BJ (cell line): Measurements from ENCODE around the gene COX19. TPM values are rescaled to one million over a fixed set of nuclear protein-coding genes. Genes with fewer than 3 reads are reported as not detected.

Experiments
- CTCF ChIA-PET: fragments of 350-600 bp; formaldehyde crosslinking; extraction: SDS; loops from one replicate; lab custom pipeline; 2021; ENCODE audit warnings: antibody characterized with exemption, inconsistent platforms; lab: Yijun Ruan, JAX
- POLR2A ChIA-PET: fragments of 300-600 bp; sonication (Branson Sonifier 250); formaldehyde crosslinking; extraction: SDS; loops from one replicate; lab custom pipeline; 2021; ENCODE audit warnings: antibody characterized with exemption; lab: Charles Lee
- DNase-seq: peaks from one replicate; pipeline ENCODE4 v3.0.0-alpha.2; 2011; ENCODE audit warnings: low read depth
- H3K27me3 ChIP-seq: 2 replicates; pipeline ENCODE4 v1.6.0; 2011; ENCODE audit warnings: low read length; ENCODE audit not compliant: control insufficient read depth, insufficient read depth
- H3K36me3 ChIP-seq: 2 replicates; pipeline ENCODE4 v1.5.1; 2011; ENCODE audit warnings: low read length; ENCODE audit not compliant: control insufficient read depth, insufficient read depth
- H3K4me3 ChIP-seq: 2 replicates; pipeline ENCODE4 v1.5.1; 2011; ENCODE audit warnings: low read depth, mild to moderate bottlenecking, control low read depth, low read length
- polyA plus RNA-seq: library from polyadenylated mRNA; depleted of rRNA; stranded (reverse); fragments of >200 nt; gene quantifications from 2 replicates; pipeline ENCODE4 v1.2.3, GENCODE V29; 2011
- TF ChIP-seq, protein P1 (sequence below): IDR thresholded peaks from 2 replicates; pipeline ENCODE4 v1.5.1; 2011; ENCODE audit warnings: low read depth, mild to moderate bottlenecking, control low read depth, inconsistent platforms, low read length, moderate library complexity; ENCODE audit not compliant: insufficient read depth

COX19 gene
- polyA plus RNA-seq, 1 experiment = 5.6 TPM

GRCh38 chr7:1021931-1022330 is 46.6 kb upstream of the COX19 start:
- ChIA-PET POLR2A (no interaction called here), CTCF (interaction anchor here (1.5 to 5.0 kb wide), 2 partner anchors 29 to 44 kb away, joined by 6 to 20 read pairs; no protein-coding TSS in a partner anchor)
- no peak for DNase-seq
- Histone ChIP-seq H3K4me3 (no peak overlapping the region), H3K36me3 (peaks cover 12% of the 10 kb centered on the region), H3K27me3 (no peaks in the 10 kb centered on the region)
- TF ChIP-seq, protein P1, sequence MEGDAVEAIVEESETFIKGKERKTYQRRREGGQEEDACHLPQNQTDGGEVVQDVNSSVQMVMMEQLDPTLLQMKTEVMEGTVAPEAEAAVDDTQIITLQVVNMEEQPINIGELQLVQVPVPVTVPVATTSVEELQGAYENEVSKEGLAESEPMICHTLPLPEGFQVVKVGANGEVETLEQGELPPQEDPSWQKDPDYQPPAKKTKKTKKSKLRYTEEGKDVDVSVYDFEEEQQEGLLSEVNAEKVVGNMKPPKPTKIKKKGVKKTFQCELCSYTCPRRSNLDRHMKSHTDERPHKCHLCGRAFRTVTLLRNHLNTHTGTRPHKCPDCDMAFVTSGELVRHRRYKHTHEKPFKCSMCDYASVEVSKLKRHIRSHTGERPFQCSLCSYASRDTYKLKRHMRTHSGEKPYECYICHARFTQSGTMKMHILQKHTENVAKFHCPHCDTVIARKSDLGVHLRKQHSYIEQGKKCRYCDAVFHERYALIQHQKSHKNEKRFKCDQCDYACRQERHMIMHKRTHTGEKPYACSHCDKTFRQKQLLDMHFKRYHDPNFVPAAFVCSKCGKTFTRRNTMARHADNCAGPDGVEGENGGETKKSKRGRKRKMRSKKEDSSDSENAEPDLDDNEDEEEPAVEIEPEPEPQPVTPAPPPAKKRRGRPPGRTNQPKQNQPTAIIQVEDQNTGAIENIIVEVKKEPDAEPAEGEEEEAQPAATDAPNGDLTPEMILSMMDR = no peak

DNA sequence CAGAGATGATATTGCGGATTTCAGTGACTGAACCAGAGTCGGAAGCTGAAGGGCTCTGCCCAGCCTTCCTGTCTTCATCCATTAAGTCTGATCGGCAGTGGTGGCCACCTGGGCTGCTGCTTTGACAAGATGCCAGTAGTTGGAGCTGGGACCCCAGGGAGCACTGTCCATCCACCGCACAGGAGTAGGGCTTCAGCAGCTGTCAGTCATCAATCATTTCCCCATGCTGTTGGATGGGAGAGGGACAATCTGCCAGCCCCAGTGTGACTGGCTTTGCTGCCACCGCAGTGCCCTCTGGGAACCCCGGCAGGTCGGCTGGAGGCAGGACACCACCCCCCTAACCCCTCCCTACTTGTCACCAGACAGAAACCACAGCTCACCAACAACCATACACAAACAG is 46.0 kb upstream of the COX19 start:
- no peak for DNase-seq
- peaks cover 12% of the 10 kb centered on the region for H3K36me3 ChIP-seq
- TF ChIP-seq, protein P1 = no peak
- ChIA-PET POLR2A (no interaction called here), CTCF (interaction anchor here (1.5 to 5.0 kb wide), 2 partner anchors 29 to 44 kb away, joined by 6 to 20 read pairs; no protein-coding TSS in a partner anchor)
- no peaks in the 10 kb centered on the region for H3K27me3 ChIP-seq
- H3K4me3 ChIP-seq = no peak overlapping the region

DNA sequence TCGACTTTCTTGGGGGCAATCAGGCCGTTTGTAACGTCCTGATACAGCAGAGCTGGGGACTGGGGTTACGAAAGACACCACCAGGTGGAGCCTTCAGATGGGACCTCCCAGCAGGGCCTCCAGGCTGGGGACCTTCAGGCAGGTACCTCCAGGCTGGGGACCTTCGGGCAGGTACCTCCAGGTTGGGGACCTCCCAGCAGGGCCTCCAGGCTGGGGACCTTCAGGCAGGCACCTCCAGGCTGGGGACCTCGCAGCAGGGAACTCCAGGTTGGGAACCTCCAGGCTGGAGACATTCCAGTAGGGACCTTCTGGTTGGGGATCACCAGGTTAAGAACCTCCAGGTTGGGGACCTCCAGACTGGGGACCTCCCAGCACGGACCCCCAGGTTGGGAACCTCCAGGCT is 45.5 kb upstream of the COX19 start:
- peaks cover 9% of the 10 kb centered on the region for H3K36me3 ChIP-seq
- ChIA-PET POLR2A (no interaction called here), CTCF (interaction anchor here (5.0 kb wide), 1 partner anchor 28 kb away, joined by 20 read pairs; no protein-coding TSS in a partner anchor)
- no peak for DNase-seq
- no peak overlapping the region for H3K4me3 ChIP-seq
- TF ChIP-seq, protein P1 = no peak
- H3K27me3 ChIP-seq = no peaks in the 10 kb centered on the region

GRCh38 chr7:1019789-1020610 is 44.7 kb upstream of the COX19 start:
- ChIA-PET POLR2A (no interaction called here), CTCF (interaction anchor here (0.9 to 5.0 kb wide), 3 partner anchors 27 to 46 kb away, joined by 3 to 20 read pairs (median 6); no protein-coding TSS in a partner anchor)
- Histone ChIP-seq H3K27me3 (no peaks in the 10 kb centered on the region), H3K36me3 (peaks cover 4% of the 10 kb centered on the region), H3K4me3 (no peak overlapping the region)
- TF ChIP-seq, protein P1 = no peak
- no peak for DNase-seq

DNA sequence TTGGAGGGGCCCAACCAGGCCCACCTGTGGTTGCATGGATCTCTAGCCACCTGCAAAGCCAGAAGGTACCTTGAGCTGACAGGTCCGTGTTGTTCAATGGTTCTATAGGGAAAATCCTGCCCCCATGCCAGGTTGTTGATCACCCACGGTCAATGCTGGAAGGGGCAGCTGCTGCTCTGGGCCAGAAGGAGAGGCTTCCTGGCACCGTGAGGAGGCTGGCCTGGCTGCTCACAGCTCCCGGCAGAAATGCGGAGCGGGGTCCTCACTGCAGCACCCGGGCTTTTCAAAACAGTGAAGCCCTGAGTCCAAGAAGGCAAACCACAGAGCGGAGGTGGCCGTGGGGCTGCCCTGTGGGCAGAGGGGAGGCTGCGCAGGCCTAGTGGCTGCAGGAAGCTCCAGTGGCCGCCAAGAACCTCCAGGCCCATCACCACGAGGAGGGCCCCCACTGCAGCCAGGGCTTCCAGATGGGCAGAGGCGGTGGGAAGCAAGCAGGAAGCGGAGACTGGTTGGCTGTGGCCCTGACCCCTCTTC is 44.0 kb upstream of the COX19 start:
- ChIA-PET CTCF (interaction anchor here (0.9 to 5.0 kb wide), 3 partner anchors 26 to 46 kb away, joined by 3 to 20 read pairs (median 6); no protein-coding TSS in a partner anchor), POLR2A (no interaction called here)
- no peak for DNase-seq
- H3K4me3 ChIP-seq = no peak overlapping the region
- no peaks in the 10 kb centered on the region for H3K27me3 ChIP-seq
- peaks cover 2% of the 10 kb centered on the region for H3K36me3 ChIP-seq
- TF ChIP-seq, protein P1 = no peak
